H9 (cell line): ENCODE measurements around the gene UNC5A. TPM values are rescaled to one million over a fixed set of nuclear protein-coding genes. Genes with fewer than 3 reads are reported as not detected.

Experiments
- DNase-seq: peaks from one replicate; pipeline ENCODE4 v3.0.0-alpha.2; 2017
- H2AFZ ChIP-seq: one replicate; pipeline ENCODE4 v1.6.1; 2013; ENCODE audit warnings: mild to moderate bottlenecking, low read length, control low read depth, moderate library complexity
- H2AK5ac ChIP-seq: 2 replicates; pipeline ENCODE4 v1.6.1; 2013; ENCODE audit warnings: low read length, control low read depth, mixed read lengths; ENCODE audit not compliant: insufficient read length
- H2BK120ac ChIP-seq: one replicate; pipeline ENCODE4 v1.6.1; 2013; ENCODE audit warnings: low read depth, mild to moderate bottlenecking, low read length, control low read depth, inconsistent platforms; ENCODE audit not compliant: poor library complexity, severe bottlenecking
- H2BK12ac ChIP-seq: 2 replicates; pipeline ENCODE4 v1.6.1; 2013; ENCODE audit warnings: low read length, control low read depth, mixed read lengths, low read depth; ENCODE audit not compliant: insufficient read length
- H2BK15ac ChIP-seq: 2 replicates; pipeline ENCODE4 v1.6.1; 2013; ENCODE audit warnings: low read depth, low read length, control low read depth
- H2BK20ac ChIP-seq: one replicate; pipeline ENCODE4 v1.6.1; 2013; ENCODE audit warnings: low read depth, mild to moderate bottlenecking, low read length, control low read depth, inconsistent platforms; ENCODE audit not compliant: poor library complexity, severe bottlenecking
- H2BK5ac ChIP-seq: 2 replicates; pipeline ENCODE4 v1.6.1; 2013; ENCODE audit warnings: low read length, control low read depth, mixed read lengths; ENCODE audit not compliant: insufficient read length
- H3K14ac ChIP-seq: 2 replicates; pipeline ENCODE4 v1.6.1; 2013; ENCODE audit warnings: low read length, control low read depth; ENCODE audit not compliant: insufficient read depth
- H3K18ac ChIP-seq: 2 replicates; pipeline ENCODE4 v1.6.1; 2013; ENCODE audit warnings: low read depth, mild to moderate bottlenecking, mixed read lengths, low read length, control low read depth; ENCODE audit not compliant: insufficient read length
- H3K23ac ChIP-seq: 2 replicates; pipeline ENCODE4 v1.6.1; 2013; ENCODE audit warnings: low read length, control low read depth, mixed read lengths, low read depth; ENCODE audit not compliant: insufficient read length
- H3K23me2 ChIP-seq: 2 replicates; pipeline ENCODE4 v1.6.1; 2013; ENCODE audit warnings: low read depth, mild to moderate bottlenecking, mixed read lengths, low read length, control low read depth; ENCODE audit not compliant: insufficient read length, poor library complexity, severe bottlenecking
- H3K27ac ChIP-seq: 2 replicates; pipeline ENCODE4 v1.5.1; 2013; ENCODE audit warnings: low read length, control low read depth, mixed read lengths, low read depth; ENCODE audit not compliant: insufficient read length
- H3K27me3 ChIP-seq: 2 replicates; pipeline ENCODE4 v1.6.1; 2013; ENCODE audit warnings: low read length, control low read depth, inconsistent platforms; ENCODE audit not compliant: insufficient read depth
- H3K4ac ChIP-seq: 2 replicates; pipeline ENCODE4 v1.6.1; 2013; ENCODE audit warnings: low read depth, mild to moderate bottlenecking, control low read depth, inconsistent platforms, low read length, moderate library complexity
- H3K4me1 ChIP-seq: 2 replicates; pipeline ENCODE4 v1.6.1; 2013; ENCODE audit warnings: low read length, control low read depth, inconsistent platforms; ENCODE audit not compliant: insufficient read depth
- H3K4me2 ChIP-seq: 2 replicates; pipeline ENCODE4 v1.6.1; 2013; ENCODE audit warnings: low read length, control low read depth, mixed read lengths; ENCODE audit not compliant: insufficient read length, insufficient read depth
- H3K56ac ChIP-seq: 2 replicates; pipeline ENCODE4 v1.6.1; 2013; ENCODE audit warnings: low read depth, mild to moderate bottlenecking, mixed read lengths, low read length, control low read depth; ENCODE audit not compliant: insufficient read length
- H3K79me1 ChIP-seq: 2 replicates; pipeline ENCODE4 v1.6.1; 2013; ENCODE audit warnings: low read depth, mild to moderate bottlenecking, moderate library complexity, low read length, control low read depth, inconsistent platforms; ENCODE audit not compliant: insufficient read depth, poor library complexity, severe bottlenecking
- H3K79me2 ChIP-seq: 2 replicates; pipeline ENCODE4 v1.6.1; 2013; ENCODE audit warnings: low read length, control low read depth, inconsistent platforms; ENCODE audit not compliant: insufficient read depth
- H3K9ac ChIP-seq: 2 replicates; pipeline ENCODE4 v1.6.1; 2013; ENCODE audit warnings: low read length, control low read depth, mixed read lengths; ENCODE audit not compliant: insufficient read length; ENCODE audit errors: extremely low read depth
- H3K9me3 ChIP-seq: one replicate; pipeline ENCODE4 v1.6.1; 2013; ENCODE audit warnings: low read depth, low read length, inconsistent platforms; ENCODE audit not compliant: control insufficient read depth
- H3T11ph ChIP-seq: one replicate; pipeline ENCODE4 v1.6.1; 2013; ENCODE audit warnings: mild to moderate bottlenecking, low read length, control low read depth, inconsistent platforms
- H4K20me1 ChIP-seq: one replicate; pipeline ENCODE4 v1.6.1; 2013; ENCODE audit not compliant: control insufficient read depth, insufficient read length, insufficient read depth
- H4K5ac ChIP-seq: 2 replicates; pipeline ENCODE4 v1.6.1; 2013; ENCODE audit warnings: low read depth, mild to moderate bottlenecking, mixed read lengths, low read length, control low read depth; ENCODE audit not compliant: insufficient read length
- H4K8ac ChIP-seq: replicated peaks from 2 replicates; pipeline ENCODE4 v1.6.1; 2013; ENCODE audit warnings: low read length, control low read depth, mixed read lengths, low read depth; ENCODE audit not compliant: insufficient read length
- H4K91ac ChIP-seq: 2 replicates; pipeline ENCODE4 v1.6.1; 2013; ENCODE audit warnings: low read depth, mild to moderate bottlenecking, moderate library complexity, mixed read lengths, low read length, control low read depth; ENCODE audit not compliant: insufficient read length
- H3K27ac Mint-ChIP-seq, 3 experiments: 2 replicates in 2 of 3; 3 replicates in 1 of 3; pipeline ENCODE4 v1.8.0; 2020 to 2021; ENCODE audit warnings: mixed read lengths in 3 of 3, mild to moderate bottlenecking in 1 of 3, moderate library complexity in 1 of 3
- H3K27me3 Mint-ChIP-seq: 2 replicates; pipeline ENCODE4 v1.8.0; 2021; ENCODE audit warnings: low read depth, mild to moderate bottlenecking, moderate library complexity, mixed read lengths
- H3K36me3 Mint-ChIP-seq, 3 experiments: 2 replicates in 2 of 3; 3 replicates in 1 of 3; pipeline ENCODE4 v1.8.0; 2020 to 2021; ENCODE audit warnings: low read depth in 3 of 3, mixed read lengths in 3 of 3; ENCODE audit not compliant: insufficient read depth in 1 of 3
- H3K4me1 Mint-ChIP-seq, 2 experiments: 2 replicates each; pipeline ENCODE4 v1.8.0; 2020; ENCODE audit warnings: mixed read lengths in 2 of 2
- H3K4me3 Mint-ChIP-seq, 2 experiments: 2 replicates in 1 of 2; 3 replicates in 1 of 2; pipeline ENCODE4 v1.8.0; 2020 to 2021; ENCODE audit warnings: mild to moderate bottlenecking in 2 of 2, mixed read lengths in 2 of 2, moderate library complexity in 1 of 2
- H3K9me3 Mint-ChIP-seq, 2 experiments: 2 replicates in 1 of 2; 3 replicates in 1 of 2; pipeline ENCODE4 v1.8.0; 2020; ENCODE audit warnings: mild to moderate bottlenecking in 2 of 2, mixed read lengths in 2 of 2, moderate library complexity in 1 of 2
- WGBS: extraction: QIAGEN DNeasy Blood & Tissue Kit; methylation state at CpG from one replicate; pipeline ENCODE4 v1.1.7; 2013; ENCODE audit warnings: missing lambda C conversion rate, low lambda C conversion rate, mixed read lengths; ENCODE audit not compliant: insufficient read length; ENCODE audit errors: extremely low coverage; 5-methylcytosine and 5-hydroxymethylcytosine counted together
- total RNA-seq: library from RNA; stranded (reverse); gene quantifications from 2 replicates; pipeline ENCODE4 v1.2.1, GENCODE V29; 2021
- TF ChIP-seq, protein P1 (sequence below): fragments of 200-600 bp; sonication (generic); conservative IDR thresholded peaks from 3 replicates; pipeline ENCODE4 v1.8.0; 2021; ENCODE audit warnings: antibody characterized with exemption, mild to moderate bottlenecking

Gene UNC5A
- total RNA-seq, 1 experiment from 2014 or later, result 4.4 TPM

DNA sequence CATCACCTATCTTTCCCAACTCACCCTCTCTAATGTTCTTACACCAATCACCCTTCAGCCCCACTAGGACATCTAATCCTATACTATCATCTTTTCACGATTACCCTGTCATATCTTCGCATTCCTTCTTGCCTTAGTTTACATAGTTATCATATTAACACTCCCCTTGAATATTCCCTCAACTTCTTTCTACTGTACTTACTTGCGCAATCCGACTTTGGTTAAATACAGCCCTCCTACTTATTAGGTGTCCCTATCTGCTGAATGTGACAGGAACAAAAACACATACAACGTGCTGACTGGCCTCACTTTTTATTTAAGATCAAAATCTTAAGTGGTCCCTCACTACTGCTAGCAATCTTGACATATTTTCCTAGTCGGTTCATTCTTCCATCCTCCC is 108.3 kb downstream of the UNC5A start:
- Mint-ChIP-seq H3K9me3 (no peaks in the 10 kb centered on the region), H3K27ac (no peak overlapping the region; a peak in 2 of 7 replicates), H3K36me3 (peaks cover 0 to 17% (median 14%) of the 10 kb centered on the region in 3 experiments; a peak in 5 of 7 replicates), H3K4me1 (peaks cover 0 to 13% of the 10 kb centered on the region in 2 experiments; a peak in 2 of 4 replicates), H3K27me3 (no peaks in the 10 kb centered on the region), H3K4me3 (no peak overlapping the region)
- Histone ChIP-seq H3K4me2 (no peak overlapping the region), H2AK5ac (no peak overlapping the region), H3K79me2 (no peaks in the 10 kb centered on the region), H3K14ac (no peak overlapping the region), H4K8ac (no peak overlapping the region), H3K18ac (no peak overlapping the region), H3K27ac (no peak overlapping the region), H3K79me1 (no peaks in the 10 kb centered on the region), H4K5ac (no peak overlapping the region), H3K27me3 (no peaks in the 10 kb centered on the region), H2BK15ac (no peak overlapping the region), H3K23me2 (no peaks in the 10 kb centered on the region), H3K9me3 (no peaks in the 10 kb centered on the region), H2BK20ac (no peak overlapping the region), H4K20me1 (no peaks in the 10 kb centered on the region), H2BK120ac (no peak overlapping the region), H3K56ac (no peak overlapping the region), H3K4ac (no peak overlapping the region), H3K9ac (no peak overlapping the region), H2BK5ac (no peak overlapping the region), H2BK12ac (no peak overlapping the region), H2AFZ (no peak overlapping the region), H3K23ac (no peak overlapping the region), H4K91ac (no peak overlapping the region), H3T11ph (no peak overlapping the region), H3K4me1 (no peaks in the 10 kb centered on the region)
- no peak for DNase-seq
- 100% methylated on average over 2 of the region's 6 CpGs for WGBS
- TF ChIP-seq, protein P1, sequence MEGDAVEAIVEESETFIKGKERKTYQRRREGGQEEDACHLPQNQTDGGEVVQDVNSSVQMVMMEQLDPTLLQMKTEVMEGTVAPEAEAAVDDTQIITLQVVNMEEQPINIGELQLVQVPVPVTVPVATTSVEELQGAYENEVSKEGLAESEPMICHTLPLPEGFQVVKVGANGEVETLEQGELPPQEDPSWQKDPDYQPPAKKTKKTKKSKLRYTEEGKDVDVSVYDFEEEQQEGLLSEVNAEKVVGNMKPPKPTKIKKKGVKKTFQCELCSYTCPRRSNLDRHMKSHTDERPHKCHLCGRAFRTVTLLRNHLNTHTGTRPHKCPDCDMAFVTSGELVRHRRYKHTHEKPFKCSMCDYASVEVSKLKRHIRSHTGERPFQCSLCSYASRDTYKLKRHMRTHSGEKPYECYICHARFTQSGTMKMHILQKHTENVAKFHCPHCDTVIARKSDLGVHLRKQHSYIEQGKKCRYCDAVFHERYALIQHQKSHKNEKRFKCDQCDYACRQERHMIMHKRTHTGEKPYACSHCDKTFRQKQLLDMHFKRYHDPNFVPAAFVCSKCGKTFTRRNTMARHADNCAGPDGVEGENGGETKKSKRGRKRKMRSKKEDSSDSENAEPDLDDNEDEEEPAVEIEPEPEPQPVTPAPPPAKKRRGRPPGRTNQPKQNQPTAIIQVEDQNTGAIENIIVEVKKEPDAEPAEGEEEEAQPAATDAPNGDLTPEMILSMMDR, result no peak
